ENCODE measurements around the gene MTFMT.
"Not testable (repeated sequence)": the region's sequence is repeated elsewhere in the genome, so short reads cannot be mapped to it uniquely, and the experiment has no call there.

The MTFMT gene

DNA sequence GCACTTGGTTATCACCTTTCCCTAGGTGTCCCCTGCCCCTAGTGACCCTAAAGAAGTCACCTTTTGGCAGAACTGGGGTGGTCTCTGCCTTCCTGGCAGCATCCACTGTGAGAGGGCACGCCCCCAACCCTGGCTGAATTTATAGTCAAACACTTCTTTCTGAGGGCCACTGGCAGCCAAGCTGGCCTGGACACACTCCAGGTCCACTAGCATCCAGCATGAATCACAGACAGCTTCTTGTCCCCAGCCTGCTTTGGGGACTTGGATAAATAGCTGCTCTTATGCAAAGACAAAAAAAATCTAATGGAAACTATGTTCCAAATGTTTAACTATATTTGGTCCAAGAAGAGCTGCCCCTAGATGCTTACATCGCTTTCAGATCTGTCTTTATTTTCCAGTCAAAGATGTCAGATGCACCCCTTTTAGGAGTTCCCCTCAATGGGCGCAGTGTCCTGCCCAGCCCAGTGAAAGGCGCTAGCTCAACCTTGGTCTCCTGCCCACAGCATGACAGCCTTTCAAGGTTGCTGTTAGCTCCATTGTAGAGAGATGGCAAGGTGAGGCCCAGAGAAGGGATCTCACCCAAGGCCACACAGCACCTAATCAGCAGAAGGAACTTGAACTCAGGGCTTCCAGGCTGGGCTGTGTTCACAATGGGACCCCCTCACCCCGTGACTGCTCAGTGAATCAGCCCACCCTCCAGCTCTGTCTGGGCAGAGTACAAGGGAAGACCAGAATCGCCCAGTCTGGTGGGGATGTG is 31.4 kb upstream of the MTFMT start:
- no peak for DNase-seq (ENCODE audit: low read depth in 2 of 2)

DNA sequence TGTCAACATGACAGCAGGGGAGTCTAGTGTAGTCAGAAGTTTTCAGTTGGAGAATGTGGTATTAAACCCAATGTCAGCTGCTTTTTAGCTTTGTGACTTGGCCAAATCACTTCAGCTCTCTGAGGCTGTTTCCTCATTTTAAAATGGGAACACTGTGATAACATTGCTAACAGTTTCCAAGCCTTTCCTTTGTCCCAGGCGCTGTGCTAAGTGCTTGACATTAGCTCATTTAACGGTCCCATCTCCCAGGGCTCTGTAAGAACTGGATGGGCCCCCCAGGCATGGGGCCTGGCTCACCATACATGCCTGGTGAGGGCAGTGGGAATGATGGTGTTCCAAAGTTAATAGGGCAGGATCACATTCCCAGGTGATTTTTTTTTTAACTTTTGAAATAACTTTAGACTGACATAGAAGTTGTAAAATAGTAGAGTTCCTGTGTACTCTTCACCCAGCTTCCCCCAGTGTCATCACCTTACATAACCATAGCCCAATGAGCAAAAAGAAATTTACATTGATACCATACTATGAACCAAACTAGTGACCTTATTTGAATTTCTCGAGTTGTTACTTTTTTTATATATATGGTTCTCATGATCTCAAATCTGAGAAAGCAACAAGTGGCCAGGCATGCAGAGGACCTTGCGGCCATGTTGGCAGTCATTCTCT is 30.6 kb upstream of the MTFMT start:
- DNase-seq (ENCODE audit: low read depth in 2 of 2), result no peak

DNA sequence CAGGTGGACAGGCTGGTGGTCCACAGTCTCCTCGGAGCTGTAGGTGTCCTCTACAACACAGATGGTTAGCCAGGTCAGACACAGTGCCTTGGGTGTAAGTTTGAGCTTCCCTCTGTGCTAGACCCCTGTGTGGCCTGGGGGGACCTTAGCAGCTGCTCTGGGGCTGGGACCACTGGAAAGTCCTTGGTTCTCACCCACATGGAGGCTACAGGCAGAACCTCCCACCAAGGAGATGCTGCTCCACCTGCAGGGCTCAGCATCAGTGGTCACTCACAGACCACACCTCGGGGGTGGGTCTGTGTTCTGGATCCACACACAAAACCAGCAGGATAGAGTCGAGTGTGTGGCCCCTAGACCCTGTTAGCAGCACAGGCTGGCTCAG is 29.9 kb upstream of the MTFMT start:
- no peak for DNase-seq (ENCODE audit: low read depth in 2 of 2)

DNA sequence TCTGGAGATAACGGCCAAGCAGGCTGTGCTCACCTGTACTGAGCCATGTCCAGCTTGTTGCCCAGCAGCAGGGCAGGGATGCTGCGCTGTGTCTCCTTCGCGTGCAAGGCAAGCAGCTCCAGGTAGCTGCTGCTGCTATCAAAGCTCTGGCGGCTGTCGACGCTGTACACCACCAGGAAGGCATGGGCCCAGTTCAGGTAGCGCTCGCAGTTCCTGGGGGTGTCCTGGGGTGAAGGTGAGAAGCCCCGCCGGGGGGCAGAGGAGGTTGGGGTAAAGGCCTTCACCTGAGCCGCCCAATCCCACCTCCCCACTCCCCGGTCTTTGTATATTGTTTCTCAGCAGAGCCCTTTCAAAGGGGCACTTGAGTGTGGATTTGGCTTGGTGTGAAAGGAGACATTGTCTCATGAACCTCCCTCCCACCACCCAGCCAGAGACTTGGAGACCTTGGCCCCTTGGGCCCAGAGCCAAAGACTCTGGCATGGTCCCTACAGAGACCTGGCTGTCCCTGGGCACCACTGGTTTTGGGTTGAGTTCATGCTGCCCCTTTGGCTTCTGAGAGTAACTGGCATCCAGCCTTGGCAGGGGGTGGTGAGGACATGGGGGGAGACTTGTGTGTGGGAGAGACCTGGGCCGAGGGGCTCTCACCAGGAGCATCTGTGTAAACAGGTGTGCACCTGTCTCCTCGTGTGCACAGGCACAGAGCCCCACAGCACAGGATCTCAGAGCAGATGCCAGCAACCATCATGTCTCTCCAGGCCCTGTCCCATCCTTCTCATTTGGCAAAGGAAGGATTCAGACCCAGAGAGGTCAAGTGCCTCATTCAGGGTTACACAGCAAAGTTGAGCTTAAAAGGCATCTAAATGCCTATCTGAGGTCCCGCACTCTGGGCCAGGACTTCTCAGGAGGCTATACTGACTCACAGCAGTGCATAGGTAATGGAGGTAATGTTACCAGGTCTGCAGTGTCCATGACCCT is 29.2 kb upstream of the MTFMT start:
- DNase-seq (ENCODE audit: low read depth in 2 of 2), result no peak

DNA sequence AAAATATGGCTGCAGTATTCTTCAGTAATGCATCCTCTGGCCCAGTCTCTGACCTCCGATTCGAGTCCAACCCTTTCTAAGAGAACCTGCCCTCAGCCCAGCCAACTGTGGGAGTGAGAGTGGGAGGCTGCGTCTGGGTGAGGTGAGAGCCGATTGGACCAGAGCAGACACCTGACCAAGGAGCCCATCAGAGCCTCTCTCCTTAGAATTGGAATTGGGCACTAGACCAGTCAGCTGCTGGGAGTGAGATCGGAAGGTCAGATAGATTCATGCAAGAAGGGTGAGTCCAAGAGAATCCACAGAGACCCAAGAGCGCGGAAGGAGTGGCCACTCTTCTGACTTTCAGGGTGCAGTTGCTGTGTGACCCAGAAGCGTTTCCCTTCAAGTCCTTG is 28.1 kb upstream of the MTFMT start:
- DNase-seq (ENCODE audit: low read depth in 2 of 2), result no peak

DNA sequence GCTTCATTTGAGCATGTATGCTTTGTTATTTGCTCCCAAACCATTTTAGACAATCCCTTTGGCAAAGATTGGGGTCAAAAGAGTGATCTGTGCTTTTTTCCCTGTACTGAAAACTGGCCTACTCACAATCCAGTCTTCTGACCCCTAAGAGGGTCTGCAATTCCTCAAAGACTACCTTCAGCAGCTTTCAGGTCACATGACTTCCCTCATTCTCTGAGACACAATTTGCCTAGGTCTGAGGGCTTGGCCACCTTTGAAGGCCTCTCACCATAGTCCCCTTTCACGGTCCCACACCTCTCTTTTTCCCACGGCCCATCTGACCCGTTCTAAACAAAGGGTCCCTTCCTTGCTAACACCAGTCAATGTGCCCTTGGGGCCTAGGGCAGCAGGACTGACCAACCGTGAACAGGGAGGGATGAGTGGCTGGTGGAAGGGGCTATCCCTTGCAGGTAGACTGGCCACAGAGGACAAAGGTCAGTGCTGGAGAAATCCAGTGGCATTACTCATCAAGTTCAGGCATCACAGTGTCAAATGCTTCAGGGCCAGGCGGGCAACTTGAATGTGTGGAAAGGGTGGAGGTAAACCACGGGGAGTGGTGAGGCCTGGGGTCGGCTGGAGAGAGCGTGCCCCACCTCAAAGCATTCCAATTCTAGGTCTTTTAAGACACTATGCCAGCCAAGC is 27.6 kb upstream of the MTFMT start:
- no peak for DNase-seq (ENCODE audit: low read depth in 2 of 2)

DNA sequence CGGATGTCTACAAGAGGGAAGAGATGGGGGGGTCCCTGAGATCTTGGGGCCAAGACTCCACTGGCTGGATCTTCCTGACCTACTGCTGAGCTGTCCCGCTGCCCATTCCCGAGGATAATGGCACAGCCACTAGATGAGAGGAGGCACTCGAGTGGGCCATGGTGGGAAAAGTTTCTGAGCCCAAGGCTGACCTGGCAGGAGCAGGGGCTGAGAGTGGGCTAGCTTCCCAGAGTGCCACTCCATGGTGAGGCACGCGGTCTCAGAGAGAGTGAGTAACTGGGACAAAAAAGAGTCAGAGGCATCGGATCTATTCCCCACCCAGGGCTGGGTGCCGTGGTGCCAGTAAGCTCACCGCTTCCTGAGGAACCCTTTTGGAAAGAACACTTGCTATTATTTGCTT is 26.7 kb upstream of the MTFMT start:
- no peak for DNase-seq (ENCODE audit: low read depth in 2 of 2)

DNA sequence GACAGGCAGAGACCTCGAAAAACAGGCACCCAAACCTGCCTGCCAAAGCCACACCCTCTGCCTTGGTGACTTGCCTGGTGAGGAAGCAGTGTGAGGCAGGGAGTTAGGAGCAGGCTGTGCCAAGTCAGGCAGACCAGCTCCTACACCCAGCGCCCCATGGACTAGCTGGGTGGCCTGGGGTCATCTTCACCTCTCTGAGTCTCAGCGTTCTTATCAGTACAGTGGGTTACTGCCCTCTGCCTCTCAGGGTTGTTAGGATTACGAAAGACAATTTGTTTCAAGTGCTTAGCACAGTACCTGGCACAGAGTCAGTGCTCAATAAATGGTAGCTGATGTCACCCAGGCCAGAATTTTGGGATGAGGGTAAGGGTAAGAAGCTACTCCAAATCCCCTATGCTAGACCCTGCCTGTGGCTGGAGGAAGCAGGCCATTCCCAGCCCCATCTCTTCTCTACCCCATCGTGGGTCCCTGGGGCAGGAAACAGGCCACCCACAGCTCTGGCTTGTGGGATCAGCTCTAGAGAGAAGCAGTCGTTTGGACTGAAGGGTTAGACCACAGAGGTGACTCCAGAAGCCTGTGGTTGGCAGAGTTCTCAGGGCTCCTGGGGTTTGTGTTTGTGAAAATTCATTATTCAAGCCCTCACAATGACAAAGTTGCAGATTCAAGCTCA is 25.9 kb upstream of the MTFMT start:
- DNase-seq (ENCODE audit: low read depth in 2 of 2), result no peak

DNA sequence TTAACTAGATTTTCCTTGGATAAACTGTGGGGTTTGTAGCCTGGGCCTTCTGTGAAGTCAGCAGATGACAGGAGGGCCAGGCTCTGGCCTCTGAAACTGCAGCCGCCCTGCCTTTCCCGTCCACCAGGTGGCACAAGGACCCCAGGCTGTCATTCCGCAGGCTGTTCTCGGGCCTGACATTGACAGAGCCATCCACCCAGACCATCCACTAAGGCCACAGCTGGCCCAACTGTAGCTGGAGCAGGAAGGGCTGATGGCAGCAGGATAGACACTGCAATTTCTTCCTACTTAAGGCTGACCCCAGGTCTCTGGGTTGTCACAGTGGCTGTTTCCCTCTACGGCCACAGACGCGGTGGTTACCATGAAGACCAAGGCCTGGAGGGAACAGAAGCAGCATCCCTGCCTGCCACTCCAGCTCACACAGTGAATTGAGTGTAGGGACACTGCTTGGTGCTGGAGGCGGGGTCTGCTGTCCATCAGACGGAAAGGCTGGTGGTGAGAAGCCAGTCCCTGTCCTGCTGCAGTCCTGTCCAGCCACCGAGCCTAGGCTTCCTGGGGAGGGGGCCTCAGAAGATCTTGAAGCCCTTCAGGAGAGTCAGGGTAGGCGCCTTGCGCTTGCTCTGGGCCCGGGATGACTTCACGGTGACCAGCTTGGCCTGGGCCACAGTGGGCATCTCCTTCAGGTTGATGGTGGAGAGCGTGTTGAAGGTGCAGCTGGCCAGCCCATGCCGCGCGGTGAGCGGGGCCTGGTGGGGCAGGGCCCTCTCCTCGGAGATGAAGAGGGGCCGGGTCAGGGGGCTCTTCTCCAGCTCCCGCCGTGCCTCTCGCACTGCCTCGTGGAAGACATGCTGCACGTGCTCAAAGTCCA is 25.1 kb upstream of the MTFMT start:
- DNase-seq (ENCODE audit: low read depth in 2 of 2), result peak in 1 of 2 donors; percentile 12

DNA sequence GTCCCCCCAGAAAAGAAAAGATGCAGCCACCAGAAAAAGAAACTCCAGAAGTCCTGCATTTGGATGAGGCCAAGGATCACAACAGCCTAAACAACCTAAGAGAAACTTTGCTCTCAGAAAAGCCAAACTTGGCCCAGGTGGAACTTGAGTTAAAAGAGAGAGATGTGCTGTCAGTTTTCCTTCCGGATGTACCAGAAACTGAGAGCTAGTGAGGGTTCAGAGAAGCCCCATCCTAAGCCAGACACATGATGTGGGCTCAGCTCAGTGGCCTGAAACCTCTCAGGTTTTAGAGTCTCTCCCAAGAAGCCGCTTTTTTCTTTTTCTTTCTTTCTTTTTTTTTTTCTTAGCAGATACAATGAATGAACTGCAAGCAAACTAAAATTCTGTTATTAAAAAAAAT is 23.5 kb upstream of the MTFMT start:
- DNase-seq (ENCODE audit: low read depth in 2 of 2), result no peak

DNA sequence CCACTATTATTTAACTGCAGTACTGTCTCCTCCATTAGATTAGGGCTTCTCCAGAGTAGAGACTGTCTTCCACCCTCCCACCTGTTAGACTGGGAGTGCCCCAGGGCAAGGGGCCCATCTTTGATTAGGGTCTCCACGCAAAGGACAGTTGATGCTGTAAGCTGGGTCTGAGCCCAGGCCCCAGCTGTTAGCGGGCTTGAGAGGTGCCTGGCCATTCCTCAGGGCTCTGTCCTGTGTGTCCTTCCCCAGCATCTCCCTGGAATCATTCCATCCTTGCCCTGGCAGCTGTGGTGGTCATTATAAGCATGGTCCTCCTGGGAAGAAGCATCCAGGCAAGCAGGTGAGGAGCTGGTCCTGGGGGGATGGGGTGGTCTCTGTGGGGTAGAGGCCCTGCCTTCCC is 21.8 kb upstream of the MTFMT start:
- no peak for DNase-seq (ENCODE audit: low read depth in 2 of 2)

DNA sequence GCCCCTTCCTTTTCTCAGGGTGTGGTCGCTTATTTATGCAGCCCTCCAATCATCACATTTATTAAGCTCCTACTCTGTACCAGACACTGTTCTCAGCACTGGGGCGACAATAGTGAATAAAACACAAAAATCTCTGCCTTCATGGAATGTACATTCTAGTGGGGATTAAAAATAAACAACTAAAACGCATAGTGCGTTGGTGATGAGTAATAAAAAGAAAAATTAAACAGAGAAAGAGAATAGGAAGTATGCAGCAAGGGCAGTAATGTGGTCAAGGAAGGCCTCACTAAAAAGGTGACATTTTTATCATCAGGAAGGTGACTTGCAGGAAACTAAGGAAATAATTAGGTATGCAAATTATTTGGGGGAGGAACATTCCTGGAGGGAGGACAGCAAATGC is 20.8 kb upstream of the MTFMT start:
- DNase-seq (ENCODE audit: low read depth in 2 of 2), result no peak

DNA sequence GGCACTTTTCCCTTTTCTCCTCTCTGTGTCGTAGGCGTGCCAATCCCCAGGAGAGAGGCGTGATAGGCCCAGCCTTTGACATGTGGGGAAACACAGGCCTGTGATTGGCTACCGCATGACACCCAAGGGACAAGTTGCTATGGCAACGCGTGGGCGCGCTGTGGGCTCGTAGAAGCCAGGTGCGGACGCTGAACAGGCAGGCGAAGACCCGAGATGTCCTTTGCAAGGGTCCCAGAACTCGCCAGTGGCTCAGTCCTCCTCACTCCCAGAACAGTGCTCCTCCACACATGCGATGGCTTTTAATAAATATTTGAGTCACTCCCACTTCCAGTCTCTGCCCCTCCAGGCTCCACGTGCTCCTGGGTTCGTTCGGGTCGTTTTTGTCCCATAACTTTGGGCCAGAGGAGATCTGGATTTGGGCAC is 20.0 kb upstream of the MTFMT start:
- peak; percentile 64 to 68 for DNase-seq (ENCODE audit: low read depth in 2 of 2)

DNA sequence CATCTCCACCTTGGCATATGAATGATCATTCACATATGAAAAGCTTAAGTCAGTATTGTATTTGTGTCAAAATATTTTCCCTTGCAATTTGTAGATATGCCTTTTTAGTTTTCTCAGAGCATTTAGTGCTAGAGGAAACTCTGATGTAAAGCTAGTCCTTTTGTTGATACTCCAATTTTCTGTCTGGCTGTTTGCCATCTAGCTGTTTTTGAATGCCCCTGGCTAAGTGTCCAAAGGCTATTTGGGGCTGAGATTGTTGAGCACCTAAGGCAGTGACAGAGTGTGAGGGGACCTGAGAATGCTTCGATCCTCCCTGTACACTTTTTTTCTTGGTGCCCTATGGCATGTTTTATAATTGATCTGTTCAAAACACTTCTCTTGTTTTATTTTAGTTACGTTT is 18.8 kb upstream of the MTFMT start:
- no peak for DNase-seq (ENCODE audit: low read depth in 2 of 2)

DNA sequence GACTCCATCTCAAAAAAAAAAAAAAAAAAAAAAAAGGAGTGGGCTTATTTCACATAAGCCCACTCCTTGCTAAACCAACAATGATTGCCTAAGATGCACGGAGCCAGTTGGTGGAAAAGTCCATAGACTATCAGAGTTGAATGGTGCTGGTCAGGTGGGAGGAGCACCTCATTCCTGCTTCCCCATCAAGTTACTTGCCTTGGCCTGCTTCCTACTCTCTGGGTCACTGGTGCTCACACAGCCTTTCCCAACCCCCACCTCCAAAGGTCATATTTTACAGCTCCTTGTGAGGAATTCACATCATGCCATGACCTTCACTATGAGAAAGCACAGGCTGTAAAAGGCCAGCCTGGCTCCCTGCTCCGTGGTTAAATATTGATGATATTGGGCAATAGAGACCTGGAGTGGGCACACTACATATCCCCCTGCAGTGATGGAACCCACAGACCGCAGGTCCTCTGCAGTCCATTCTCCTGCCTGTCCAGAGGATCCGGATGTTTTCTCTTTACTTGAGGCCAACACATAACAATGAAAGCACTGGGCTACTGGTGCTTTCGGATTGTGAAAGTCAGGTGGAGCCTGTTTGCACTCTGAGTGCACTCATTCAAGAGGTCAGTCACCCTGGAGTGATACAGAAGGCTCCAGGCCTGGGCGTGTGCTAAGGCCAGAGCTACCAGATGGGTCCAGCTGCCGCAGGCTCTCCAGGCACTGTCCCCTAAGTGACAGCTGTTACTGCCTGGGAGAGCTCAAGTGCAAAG is 15.5 kb upstream of the MTFMT start, which contains the start of gene SLC51B:
TSS of gene SLC51B (plus strand) at position 664 of the 758 bp plus-strand sequence. CDS start 4,618 bp downstream, outside the sequence.
- no peak for DNase-seq (ENCODE audit: low read depth in 2 of 2)

DNA sequence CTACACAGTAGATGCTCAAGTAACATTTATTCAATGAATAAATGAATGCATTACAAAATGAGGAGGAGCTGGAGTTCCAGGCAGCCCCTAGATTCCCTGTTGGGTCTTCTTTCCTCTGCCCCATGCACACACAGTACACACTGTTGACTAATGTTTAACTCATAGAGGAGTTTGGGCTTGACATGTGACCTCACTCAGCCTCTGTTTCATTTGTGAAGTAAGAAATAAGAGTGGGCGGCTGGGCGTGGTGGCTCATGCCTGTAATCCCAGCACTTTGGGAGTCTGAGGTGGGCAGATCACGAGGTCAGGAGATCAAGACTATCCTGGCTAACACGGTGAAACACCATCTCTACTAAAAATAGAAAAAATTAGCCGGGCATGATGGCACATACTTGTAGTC is 14.8 kb upstream of the MTFMT start:
- not testable (repeated sequence) for DNase-seq (ENCODE audit: low read depth in 2 of 2)

DNA sequence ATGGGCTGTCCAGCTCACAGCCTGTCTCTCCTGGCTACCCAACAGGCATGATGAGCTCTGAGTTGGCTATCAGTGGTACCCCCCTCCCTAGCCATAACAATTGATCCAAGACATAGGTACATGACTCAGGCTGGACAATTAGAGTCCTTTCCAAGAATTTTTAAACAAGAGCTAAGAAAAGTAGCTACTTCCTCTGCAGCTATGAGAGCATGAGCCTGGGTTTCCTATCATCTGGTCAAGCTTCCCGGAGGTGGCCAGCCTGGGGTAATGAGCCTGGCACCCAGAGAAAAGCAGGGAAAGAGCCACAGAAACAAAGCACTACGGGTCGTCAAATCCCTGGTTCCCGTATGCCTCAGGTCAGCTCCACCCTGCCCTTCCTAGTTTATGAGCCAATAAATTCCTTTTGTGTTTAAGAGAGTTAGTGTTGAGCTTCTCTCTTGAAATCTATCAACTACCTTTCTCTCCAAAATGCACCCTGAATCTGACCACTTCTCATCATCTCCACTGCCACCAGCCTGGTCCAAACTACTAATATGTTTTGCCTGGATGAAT is 13.4 kb upstream of the MTFMT start:
- no peak for DNase-seq (ENCODE audit: low read depth in 2 of 2)

DNA sequence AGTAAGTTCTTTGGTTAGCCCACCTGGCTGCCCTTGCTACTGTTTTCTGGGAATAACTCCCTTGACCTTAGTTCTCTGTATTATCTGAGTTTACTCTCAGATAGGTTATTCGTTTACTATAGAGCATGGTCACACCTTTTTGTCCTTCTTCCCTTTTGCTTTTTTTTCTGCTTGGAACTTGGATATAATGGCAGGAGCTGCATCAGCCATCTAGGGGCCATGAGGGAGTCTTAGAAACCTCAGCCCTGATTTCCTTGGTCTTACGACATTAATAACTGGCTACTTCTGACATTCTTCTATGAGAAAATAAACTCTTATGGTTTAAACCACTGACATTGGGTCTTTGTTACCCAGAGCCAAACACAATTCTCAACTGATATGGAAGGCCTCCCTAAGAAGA is 12.3 kb upstream of the MTFMT start:
- no peak for DNase-seq (ENCODE audit: low read depth in 2 of 2)

DNA sequence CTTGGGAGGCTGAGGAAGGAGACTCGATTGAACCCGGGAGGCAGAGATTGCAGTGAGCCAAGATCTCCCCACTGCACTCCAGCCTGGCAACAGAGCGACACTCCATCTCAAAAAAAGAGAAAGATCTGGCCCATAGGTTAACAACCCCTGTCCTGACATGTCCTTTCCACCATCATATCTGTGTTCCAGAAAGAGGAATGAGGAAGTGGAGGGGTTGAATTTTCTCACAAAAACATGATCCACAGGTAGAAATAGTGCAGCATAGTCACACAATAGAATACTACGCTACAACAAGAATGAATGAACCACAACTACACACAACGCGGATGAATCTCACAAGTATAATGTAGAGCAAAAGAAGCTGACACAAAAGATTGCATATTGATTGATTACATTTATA is 11.0 kb upstream of the MTFMT start:
- DNase-seq (ENCODE audit: low read depth in 2 of 2), result no peak
